GM18517 (cell line): ENCODE results near the gene ANKS1A.

Experiments used
- ATAC-seq: cut with Tn5 transposase; IDR thresholded peaks from one replicate; pipeline ENCODE4 v1.9.1; 2021; ENCODE audit warnings: mild to moderate bottlenecking, moderate library complexity; ENCODE audit not compliant: unreplicated experiment

Gene ANKS1A

GRCh38 chr6:35063701-35064280 is 174.7 kb downstream of the ANKS1A start:
- no peak for ATAC-seq

- ATAC-seq: no peak
Measured at GRCh38 chr6:35064290-35064689, 175.2 kb downstream of the ANKS1A start.

GRCh38 chr6:35064757-35065440 is 175.8 kb downstream of the ANKS1A start:
- ATAC-seq: no peak

- ATAC-seq: no peak
Measured at GRCh38 chr6:35065441-35065800, 176.4 kb downstream of the ANKS1A start.

GRCh38 chr6:35065870-35066269 is 176.8 kb downstream of the ANKS1A start:
- ATAC-seq: no peak

GRCh38 chr6:35067234-35067633 is 178.2 kb downstream of the ANKS1A start:
- no peak for ATAC-seq

- no peak for ATAC-seq
Measured at GRCh38 chr6:35068206-35068605, 179.2 kb downstream of the ANKS1A start.

GRCh38 chr6:35068644-35069043 is 179.6 kb downstream of the ANKS1A start:
- no peak for ATAC-seq

GRCh38 chr6:35069262-35069661 is 180.2 kb downstream of the ANKS1A start:
- ATAC-seq: no peak

GRCh38 chr6:35070111-35070510 is 181.1 kb downstream of the ANKS1A start:
- no peak for ATAC-seq

GRCh38 chr6:35071347-35071994 is 182.4 kb downstream of the ANKS1A start:
- ATAC-seq: no peak

GRCh38 chr6:35072051-35072697 is 183.1 kb downstream of the ANKS1A start:
- ATAC-seq: no peak

- ATAC-seq: no peak
Measured at GRCh38 chr6:35072698-35073055, 183.6 kb downstream of the ANKS1A start.

- ATAC-seq: no peak
Measured at GRCh38 chr6:35073211-35073610, 184.2 kb downstream of the ANKS1A start.

GRCh38 chr6:35073766-35074471 is 184.9 kb downstream of the ANKS1A start:
- no peak for ATAC-seq

GRCh38 chr6:35076997-35077712 is 188.1 kb downstream of the ANKS1A start:
- no peak for ATAC-seq

- no peak for ATAC-seq
Measured at GRCh38 chr6:35077713-35078105, 188.7 kb downstream of the ANKS1A start.

GRCh38 chr6:35078226-35078850 is 189.3 kb downstream of the ANKS1A start:
- no peak for ATAC-seq

- ATAC-seq: no peak
Measured at GRCh38 chr6:35078896-35079295, 189.8 kb downstream of the ANKS1A start.

- no peak for ATAC-seq
Measured at GRCh38 chr6:35079311-35080000, 190.4 kb downstream of the ANKS1A start.
